ENCODE data around the gene SLC26A5. TPM values are rescaled to one million over a fixed set of nuclear protein-coding genes. Genes with fewer than 3 reads are reported as not detected.
A peak's percentile ranks its signal among the peaks of the same experiment; 100 is the strongest.

SLC26A5 gene
- total and polyA plus RNA-seq, 10 of the 15 experiments (the other 5 are each of a cell fraction or from before 2014, with no cell fraction given) = 0.03 TPM; not detected in 9

DNA sequence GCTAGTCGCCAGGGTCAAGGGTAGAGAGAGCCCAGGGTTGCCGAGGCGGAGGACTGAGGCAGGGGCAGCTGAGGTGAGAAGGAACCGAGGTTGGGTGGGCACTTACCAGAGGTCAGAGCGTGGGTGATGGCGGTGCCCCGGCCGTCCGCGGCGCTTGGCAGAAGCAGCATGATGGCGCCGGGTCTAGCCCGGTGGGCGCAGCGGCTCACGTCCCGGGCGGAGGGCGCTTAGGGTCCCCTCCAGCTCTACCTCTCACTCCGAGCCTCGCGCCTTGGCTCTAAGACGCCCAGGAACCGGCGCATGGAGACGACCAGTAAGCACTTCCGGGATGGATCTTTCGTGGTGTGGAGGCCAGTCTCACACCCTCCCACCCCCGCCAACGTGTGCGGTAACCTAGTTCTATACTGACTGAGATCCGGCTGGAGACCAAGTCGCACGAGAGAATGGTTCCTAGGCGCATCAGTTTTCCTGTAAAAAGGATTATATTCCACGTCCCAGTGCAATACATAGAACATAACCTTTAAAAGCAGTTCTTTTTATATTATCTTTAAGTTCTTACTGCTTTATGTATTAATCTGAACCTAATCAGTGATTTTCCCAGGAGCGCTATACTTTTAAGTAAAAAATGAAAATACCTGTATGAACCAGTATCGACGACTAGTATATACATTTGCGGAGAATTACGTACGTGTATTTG lies 101.4 kb downstream of the SLC26A5 start, which contains the start of gene DNAJC2 (continued):
- TF ChIP-seq POU2F2 (IDR thresholded peaks at IDR 0.05; ENCODE audit: borderline replicate concordance, low read depth, low read length) = peak; percentile 83; the same call in 1 of the 3 replicates
- TF ChIP-seq ZNF217 (IDR thresholded peaks at IDR 0.05) = peak; percentile 59; the same call in 1 of the 2 replicates
- 0 out of 4 replicates have a peak, but pooled peaks of 1 of the 2 experiments have one; percentile 48 for TF ChIP-seq ETV6 (conservative IDR thresholded peaks at IDR 0.05 in 1 of 2, IDR thresholded peaks at IDR 0.05 in 1 of 2; ENCODE audit: borderline replicate concordance in 1 of 2, low read depth in 1 of 2)
- peak; percentile 74 for TF ChIP-seq ZNF24 (IDR thresholded peaks at IDR 0.05)
- peak; percentile 87 for TF ChIP-seq YY1 (IDR thresholded peaks at IDR 0.05; ENCODE audit: low read depth, low read length)
- TF ChIP-seq, protein P1, sequence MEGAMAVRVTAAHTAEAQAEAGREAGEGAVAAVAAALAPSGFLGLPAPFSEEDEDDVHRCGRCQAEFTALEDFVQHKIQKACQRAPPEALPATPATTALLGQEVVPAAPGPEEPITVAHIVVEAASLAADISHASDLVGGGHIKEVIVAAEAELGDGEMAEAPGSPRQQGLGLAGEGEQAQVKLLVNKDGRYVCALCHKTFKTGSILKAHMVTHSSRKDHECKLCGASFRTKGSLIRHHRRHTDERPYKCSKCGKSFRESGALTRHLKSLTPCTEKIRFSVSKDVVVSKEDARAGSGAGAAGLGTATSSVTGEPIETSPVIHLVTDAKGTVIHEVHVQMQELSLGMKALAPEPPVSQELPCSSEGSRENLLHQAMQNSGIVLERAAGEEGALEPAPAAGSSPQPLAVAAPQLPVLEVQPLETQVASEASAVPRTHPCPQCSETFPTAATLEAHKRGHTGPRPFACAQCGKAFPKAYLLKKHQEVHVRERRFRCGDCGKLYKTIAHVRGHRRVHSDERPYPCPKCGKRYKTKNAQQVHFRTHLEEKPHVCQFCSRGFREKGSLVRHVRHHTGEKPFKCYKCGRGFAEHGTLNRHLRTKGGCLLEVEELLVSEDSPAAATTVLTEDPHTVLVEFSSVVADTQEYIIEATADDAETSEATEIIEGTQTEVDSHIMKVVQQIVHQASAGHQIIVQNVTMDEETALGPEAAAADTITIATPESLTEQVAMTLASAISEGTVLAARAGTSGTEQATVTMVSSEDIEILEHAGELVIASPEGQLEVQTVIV (IDR thresholded peaks at IDR 0.05; ENCODE audit: borderline replicate concordance, partially characterized antibody) = peak; percentile 84
- peak; percentile 30; the same call in 1 of the 2 replicates for TF ChIP-seq CHD2 (IDR thresholded peaks at IDR 0.05; ENCODE audit: borderline replicate concordance, low read depth, low read length)
- peak; percentile 93; the same call in 1 of the 2 replicates for TF ChIP-seq ASH2L (IDR thresholded peaks at IDR 0.05; ENCODE audit: borderline replicate concordance, low read depth)
- peak; percentile 36; the same call in 1 of the 2 replicates for TF ChIP-seq TBL1XR1 (IDR thresholded peaks at IDR 0.05; ENCODE audit: low read depth, low read length)
- 0 out of 2 replicates have a peak, but pooled peaks have one; percentile 11 for TF ChIP-seq SPI1 (IDR thresholded peaks at IDR 0.05; ENCODE audit: borderline replicate concordance, insufficient read depth, low read depth, low read length)
- peak; percentile 84 for TF ChIP-seq HCFC1 (IDR thresholded peaks at IDR 0.05; ENCODE audit: low read length)
- TF ChIP-seq RUNX3 (IDR thresholded peaks at IDR 0.05; ENCODE audit: low read length) = peak; percentile 98
- 0 out of 2 replicates have a peak, but pooled peaks have one; percentile 30 for TF ChIP-seq RBBP5 (conservative IDR thresholded peaks at IDR 0.05)
- peak; percentile 76 to 80 for TF ChIP-seq IKZF2 (IDR thresholded peaks at IDR 0.05)
- peak; percentile 66; the same call in 1 of the 2 replicates for TF ChIP-seq HDGF (IDR thresholded peaks at IDR 0.05)
- TF ChIP-seq, protein P2, sequence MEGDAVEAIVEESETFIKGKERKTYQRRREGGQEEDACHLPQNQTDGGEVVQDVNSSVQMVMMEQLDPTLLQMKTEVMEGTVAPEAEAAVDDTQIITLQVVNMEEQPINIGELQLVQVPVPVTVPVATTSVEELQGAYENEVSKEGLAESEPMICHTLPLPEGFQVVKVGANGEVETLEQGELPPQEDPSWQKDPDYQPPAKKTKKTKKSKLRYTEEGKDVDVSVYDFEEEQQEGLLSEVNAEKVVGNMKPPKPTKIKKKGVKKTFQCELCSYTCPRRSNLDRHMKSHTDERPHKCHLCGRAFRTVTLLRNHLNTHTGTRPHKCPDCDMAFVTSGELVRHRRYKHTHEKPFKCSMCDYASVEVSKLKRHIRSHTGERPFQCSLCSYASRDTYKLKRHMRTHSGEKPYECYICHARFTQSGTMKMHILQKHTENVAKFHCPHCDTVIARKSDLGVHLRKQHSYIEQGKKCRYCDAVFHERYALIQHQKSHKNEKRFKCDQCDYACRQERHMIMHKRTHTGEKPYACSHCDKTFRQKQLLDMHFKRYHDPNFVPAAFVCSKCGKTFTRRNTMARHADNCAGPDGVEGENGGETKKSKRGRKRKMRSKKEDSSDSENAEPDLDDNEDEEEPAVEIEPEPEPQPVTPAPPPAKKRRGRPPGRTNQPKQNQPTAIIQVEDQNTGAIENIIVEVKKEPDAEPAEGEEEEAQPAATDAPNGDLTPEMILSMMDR (IDR thresholded peaks at IDR 0.05 in 2 of 3, conservative IDR thresholded peaks at IDR 0.05 in 1 of 3; ENCODE audit: control insufficient read depth in 2 of 3, extremely low read depth in 1 of 3, insufficient read depth in 1 of 3, low read depth in 3 of 3, low read length in 3 of 3) = no peak
- TF ChIP-seq SUPT20H (IDR thresholded peaks at IDR 0.05; ENCODE audit: borderline replicate concordance, control insufficient read depth, low read depth, low read length) = no peak
- TF ChIP-seq SRF (IDR thresholded peaks at IDR 0.05; ENCODE audit: low read depth in 2 of 2, low read length in 2 of 2) = peak in 1 of 2 experiments; percentile 87; a peak in 2 of 4 replicates
- TF ChIP-seq STAT1 (conservative IDR thresholded peaks at IDR 0.05) = peak; percentile 84; the same call in 1 of the 2 replicates
- 0 out of 2 replicates have a peak, but pooled peaks have one; percentile 49 for TF ChIP-seq BCL11A (IDR thresholded peaks at IDR 0.05; ENCODE audit: low read depth, low read length)
- no peak for TF ChIP-seq NFYB (IDR thresholded peaks at IDR 0.05; ENCODE audit: insufficient read depth, low read depth, low read length)
- TF ChIP-seq, protein P3, sequence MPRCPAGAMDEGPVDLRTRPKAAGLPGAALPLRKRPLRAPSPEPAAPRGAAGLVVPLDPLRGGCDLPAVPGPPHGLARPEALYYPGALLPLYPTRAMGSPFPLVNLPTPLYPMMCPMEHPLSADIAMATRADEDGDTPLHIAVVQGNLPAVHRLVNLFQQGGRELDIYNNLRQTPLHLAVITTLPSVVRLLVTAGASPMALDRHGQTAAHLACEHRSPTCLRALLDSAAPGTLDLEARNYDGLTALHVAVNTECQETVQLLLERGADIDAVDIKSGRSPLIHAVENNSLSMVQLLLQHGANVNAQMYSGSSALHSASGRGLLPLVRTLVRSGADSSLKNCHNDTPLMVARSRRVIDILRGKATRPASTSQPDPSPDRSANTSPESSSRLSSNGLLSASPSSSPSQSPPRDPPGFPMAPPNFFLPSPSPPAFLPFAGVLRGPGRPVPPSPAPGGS (IDR thresholded peaks at IDR 0.05; ENCODE audit: borderline replicate concordance, insufficient read depth, low read depth, low read length, poor library complexity, severe bottlenecking) = peak; percentile 16
- peak; percentile 90 for TF ChIP-seq CREB1 (IDR thresholded peaks at IDR 0.05; ENCODE audit: low read depth)

Measured in GM12878 (cell line).